Mesenchymal stem cell (in vitro differentiated cells and primary cell): Measurements from ENCODE around the gene HTR3B. TPM values are rescaled to one million over a fixed set of nuclear protein-coding genes. Genes with fewer than 3 reads are reported as not detected.

Experiments used
- small RNA-seq: library from polyadenylated mRNA; stranded (forward); fragments of <200 nt; extraction: miRNeasy Mini kit (QIAGEN cat#:217004); gene quantifications from one replicate; pipeline ENCODE3, GENCODE V24; 2013; ENCODE audit warnings: low read depth

The HTR3B gene

Small RNA genes within 50 kb of the gene (small RNA-seq; reads per million reads assigned to genes)
- gene RNU6-1107P = not detected
